GM12873 (cell line): ENCODE results near the gene IFNL2.

ENCODE experiments used
- TF ChIP-seq, protein P1 (sequence below): IDR thresholded peaks from 2 replicates; pipeline ENCODE4 v1.5.1; 2012; ENCODE audit warnings: low read depth, mild to moderate bottlenecking, moderate library complexity, low read length, control low read depth; ENCODE audit not compliant: insufficient read depth; ENCODE audit errors: missing control alignments

The IFNL2 gene

DNA sequence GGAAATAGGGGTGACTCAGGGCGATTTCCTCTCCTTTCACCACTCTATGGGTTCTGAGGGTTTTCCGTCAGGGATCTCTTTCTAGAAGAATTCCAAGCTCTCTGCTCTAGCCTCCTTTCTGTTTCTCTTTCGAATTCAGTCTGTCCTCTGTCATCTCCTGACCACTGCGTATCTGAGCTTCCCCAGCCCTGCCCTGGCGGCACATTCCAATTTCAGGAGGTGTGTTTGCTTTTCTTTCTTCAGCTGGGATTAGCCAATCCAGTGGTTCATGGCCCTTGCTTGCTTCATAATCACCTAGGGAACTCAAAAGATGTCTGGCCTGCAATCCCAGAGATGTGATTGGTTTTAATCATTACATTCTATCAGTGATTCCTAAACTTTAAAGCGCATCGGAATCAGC is 9.4 kb downstream of the IFNL2 start:
- TF ChIP-seq, protein P1, sequence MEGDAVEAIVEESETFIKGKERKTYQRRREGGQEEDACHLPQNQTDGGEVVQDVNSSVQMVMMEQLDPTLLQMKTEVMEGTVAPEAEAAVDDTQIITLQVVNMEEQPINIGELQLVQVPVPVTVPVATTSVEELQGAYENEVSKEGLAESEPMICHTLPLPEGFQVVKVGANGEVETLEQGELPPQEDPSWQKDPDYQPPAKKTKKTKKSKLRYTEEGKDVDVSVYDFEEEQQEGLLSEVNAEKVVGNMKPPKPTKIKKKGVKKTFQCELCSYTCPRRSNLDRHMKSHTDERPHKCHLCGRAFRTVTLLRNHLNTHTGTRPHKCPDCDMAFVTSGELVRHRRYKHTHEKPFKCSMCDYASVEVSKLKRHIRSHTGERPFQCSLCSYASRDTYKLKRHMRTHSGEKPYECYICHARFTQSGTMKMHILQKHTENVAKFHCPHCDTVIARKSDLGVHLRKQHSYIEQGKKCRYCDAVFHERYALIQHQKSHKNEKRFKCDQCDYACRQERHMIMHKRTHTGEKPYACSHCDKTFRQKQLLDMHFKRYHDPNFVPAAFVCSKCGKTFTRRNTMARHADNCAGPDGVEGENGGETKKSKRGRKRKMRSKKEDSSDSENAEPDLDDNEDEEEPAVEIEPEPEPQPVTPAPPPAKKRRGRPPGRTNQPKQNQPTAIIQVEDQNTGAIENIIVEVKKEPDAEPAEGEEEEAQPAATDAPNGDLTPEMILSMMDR = no peak

DNA sequence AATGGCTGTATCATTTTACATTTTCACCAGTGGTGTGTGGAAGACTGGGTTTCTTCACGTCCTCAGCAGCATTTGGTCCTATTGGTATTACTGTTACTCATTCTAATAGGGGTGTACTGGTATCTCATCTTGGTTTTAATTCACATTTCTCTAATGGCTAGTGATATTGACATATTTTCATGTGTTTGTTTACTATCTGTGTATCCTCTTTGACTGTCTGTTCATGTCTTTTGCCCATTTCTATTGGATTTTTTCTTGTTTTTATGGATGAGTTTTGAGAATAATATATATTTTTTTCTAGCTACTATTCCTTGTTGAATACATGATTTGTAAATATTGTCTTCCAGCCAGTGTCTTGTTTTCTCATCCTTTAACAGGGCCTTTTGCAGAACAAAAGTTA is 13.8 kb downstream of the IFNL2 start:
- TF ChIP-seq, protein P1 = no peak

DNA sequence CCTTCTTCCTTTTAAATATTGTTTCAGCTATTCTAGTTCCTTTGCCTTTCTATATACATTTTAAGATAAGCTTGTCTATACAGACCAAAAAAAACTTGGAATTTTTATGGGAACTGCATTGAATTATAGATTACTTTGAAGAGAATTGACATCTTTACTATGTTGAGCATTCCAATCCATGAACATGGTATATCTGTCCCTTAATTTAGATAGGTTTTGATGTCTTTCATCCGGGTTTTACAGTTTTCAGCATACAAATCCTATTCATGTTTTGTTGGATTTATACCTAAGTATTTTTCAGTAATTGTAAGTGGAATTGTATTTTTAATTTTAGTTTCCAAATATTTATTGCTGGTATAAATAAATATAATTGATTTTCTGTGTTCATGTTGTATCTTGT is 15.8 kb downstream of the IFNL2 start:
- TF ChIP-seq, protein P1 = no peak

DNA sequence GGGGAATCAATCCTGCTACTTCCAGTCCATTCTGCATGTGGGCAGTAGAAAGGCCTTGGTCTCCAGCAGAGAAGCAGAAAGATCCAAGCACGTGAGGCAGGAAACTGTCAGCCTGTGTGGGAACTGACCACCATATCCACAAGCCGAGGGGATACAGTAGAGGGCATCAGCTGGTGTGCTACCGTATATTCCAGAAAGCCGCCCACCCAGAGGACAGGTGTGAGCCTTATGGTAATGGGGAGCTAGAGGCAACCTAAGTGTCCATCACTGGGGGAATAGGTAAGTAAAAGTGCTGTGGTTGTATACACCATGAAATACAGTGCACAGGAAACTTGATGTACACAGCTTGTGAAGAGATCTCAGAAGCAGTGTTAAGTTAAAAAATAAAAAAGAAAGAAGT is 25.2 kb downstream of the IFNL2 start:
- TF ChIP-seq, protein P1 = no peak

DNA sequence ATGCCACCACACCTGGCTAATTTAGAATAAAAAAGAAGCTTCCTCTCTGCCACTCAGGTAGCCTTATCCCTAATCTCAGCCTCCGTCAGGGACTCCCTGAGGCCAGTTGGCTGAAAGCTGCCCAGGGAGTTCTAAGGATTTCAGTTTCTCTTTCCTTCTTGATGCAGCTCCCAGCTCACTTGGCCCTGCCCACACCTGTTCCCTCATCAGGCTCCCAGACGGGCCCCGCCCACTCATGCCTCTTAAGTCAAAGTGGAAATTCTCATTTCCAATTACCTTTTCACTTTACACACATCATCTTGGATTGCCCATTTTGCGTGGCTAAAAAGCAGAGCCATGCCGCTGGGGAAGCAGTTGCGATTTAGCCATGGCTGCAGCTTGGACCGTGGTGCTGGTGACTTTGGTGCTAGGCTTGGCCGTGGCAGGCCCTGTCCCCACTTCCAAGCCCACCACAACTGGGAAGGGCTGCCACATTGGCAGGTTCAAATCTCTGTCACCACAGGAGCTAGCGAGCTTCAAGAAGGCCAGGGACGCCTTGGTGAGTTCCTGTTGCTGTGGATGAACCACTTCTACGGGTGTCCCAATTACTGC is 28.0 kb downstream of the IFNL2 start, which contains the start of gene IFNL1:
Gene IFNL1 (plus strand): TSS at position 353 of the 591 bp plus-strand sequence. CDS start 15 bp downstream, at position 368.
- TF ChIP-seq, protein P1 = no peak

DNA sequence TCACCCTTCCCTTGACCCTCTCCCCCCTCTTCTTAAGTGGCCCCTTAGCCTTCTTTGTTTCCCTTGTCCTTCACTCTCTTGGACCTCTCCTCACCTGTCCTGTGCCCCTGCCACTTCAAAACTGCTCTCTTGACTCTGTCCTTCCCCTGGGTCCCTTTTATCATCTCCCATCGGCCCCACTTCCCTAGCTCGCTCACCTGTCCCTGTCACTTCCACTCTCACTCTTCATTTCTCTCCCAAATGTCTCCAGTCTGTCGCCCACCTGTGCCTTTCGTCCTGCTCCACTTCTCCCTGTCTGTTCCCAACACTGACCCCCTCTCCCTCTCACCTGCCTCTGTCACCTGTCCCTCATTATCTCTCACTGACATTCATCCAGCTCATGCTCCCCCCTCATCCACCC is 28.7 kb downstream of the IFNL2 start:
- TF ChIP-seq, protein P1 = no peak

DNA sequence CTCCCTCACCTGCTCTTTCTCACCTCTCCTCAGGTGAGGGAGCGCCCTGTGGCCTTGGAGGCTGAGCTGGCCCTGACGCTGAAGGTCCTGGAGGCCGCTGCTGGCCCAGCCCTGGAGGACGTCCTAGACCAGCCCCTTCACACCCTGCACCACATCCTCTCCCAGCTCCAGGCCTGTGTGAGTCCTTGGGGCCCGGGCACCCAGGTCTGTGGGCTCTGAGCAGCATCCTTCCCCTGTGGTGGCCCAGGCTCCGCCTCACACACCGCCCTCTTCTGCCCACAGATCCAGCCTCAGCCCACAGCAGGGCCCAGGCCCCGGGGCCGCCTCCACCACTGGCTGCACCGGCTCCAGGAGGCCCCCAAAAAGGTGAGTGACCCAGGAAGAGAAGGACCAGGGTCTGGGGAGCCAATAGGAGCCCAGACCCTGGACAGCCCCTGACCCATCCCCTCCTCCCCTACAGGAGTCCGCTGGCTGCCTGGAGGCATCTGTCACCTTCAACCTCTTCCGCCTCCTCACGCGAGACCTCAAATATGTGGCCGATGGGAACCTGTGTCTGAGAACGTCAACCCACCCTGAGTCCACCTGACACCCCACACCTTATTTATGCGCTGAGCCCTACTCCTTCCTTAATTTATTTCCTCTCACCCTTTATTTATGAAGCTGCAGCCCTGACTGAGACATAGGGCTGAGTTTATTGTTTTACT is 29.9 kb downstream of the IFNL2 start:
- TF ChIP-seq, protein P1 = no peak
